SJCRH30 (cell line): Measurements from ENCODE around the gene SLC16A2. TPM values are rescaled to one million over a fixed set of nuclear protein-coding genes. Genes with fewer than 3 reads are reported as not detected.
A peak's percentile ranks its signal among the peaks of the same experiment; 100 is the strongest.

Source experiments
- DNase-seq, 2 experiments: peaks; one replicate each; pipeline ENCODE4 v3.0.0-alpha.2; 2015 to 2020
- H3K27ac ChIP-seq: fragments of 250-450 bp; sonication (Bioruptor Pico); 2 replicates; pipeline ENCODE4 v1.5.1; 2020; ENCODE audit warnings: mild to moderate bottlenecking, moderate library complexity
- H3K27me3 ChIP-seq: fragments of 250-450 bp; sonication (Bioruptor Pico); 2 replicates; pipeline ENCODE4 v1.5.1; 2020; ENCODE audit warnings: mild to moderate bottlenecking, moderate library complexity
- H3K36me3 ChIP-seq: fragments of 250-450 bp; sonication (Bioruptor Pico); 2 replicates; pipeline ENCODE4 v1.5.1; 2020; ENCODE audit warnings: mild to moderate bottlenecking, moderate library complexity
- H3K4me1 ChIP-seq: fragments of 250-450 bp; sonication (Bioruptor Pico); 2 replicates; pipeline ENCODE4 v1.5.1; 2020; ENCODE audit warnings: mild to moderate bottlenecking, moderate library complexity
- H3K4me3 ChIP-seq: fragments of 250-450 bp; sonication (Bioruptor Pico); 2 replicates; pipeline ENCODE4 v1.5.1; 2020; ENCODE audit warnings: mild to moderate bottlenecking, moderate library complexity
- H3K9me3 ChIP-seq: fragments of 250-450 bp; sonication (Bioruptor Pico); replicated peaks from 2 replicates; pipeline ENCODE4 v1.5.1; 2020; ENCODE audit warnings: mild to moderate bottlenecking, moderate library complexity
- total RNA-seq: library from RNA; depleted of rRNA; stranded (reverse); fragments of >200 nt; shearing (Covaris generic); gene quantifications from 2 replicates; pipeline ENCODE4 v1.2.3, GENCODE V29; 2014

The SLC16A2 gene
- total RNA-seq, 1 experiment from 2014 or later = 49.3 TPM

DNA sequence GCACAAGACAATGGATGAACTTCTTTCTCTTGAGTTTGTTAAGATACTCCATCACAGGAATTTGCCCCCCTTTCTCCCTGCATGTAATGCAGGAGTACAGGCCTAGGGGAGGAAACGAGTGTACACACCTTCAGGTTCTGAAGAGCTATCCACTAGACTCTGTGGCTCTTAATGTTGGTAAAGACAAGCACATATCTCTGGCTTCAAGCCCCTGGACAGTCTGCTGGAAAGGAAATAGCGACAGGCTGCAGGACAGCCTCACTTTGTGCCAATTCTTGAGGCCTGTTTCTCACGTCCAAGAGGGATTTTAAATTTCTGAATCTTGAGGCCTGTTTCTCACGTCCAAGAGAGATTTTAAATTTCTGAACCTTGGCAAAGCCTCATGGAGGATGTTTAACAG lies 106.1 kb downstream of the SLC16A2 start:
- Histone ChIP-seq H3K4me1 (no peaks in the 10 kb centered on the region), H3K27me3 (no peaks in the 10 kb centered on the region), H3K27ac (no peak overlapping the region), H3K9me3 (no peaks in the 10 kb centered on the region), H3K36me3 (peaks cover 2% of the 10 kb centered on the region; the same call in 1 of the 2 replicates), H3K4me3 (no peak overlapping the region)
- no peak for DNase-seq

DNA sequence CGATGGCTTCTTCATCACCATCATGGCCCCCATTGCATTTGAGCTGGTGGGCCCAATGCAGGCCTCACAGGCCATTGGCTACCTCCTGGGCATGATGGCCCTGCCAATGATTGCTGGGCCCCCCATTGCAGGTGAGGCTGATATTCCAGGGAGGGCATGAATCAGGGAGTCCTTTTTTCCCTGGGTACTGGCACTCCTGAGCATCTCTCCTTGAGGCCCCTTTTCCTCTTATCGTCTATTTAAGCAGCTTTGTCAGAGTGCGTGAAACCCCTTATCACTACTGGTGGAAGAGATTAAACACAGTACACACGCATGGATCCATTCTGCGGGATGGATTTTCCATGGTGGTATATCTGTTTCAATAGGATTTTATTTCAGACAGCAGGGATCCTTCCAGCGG lies 108.0 kb downstream of the SLC16A2 start:
- no peak overlapping the region for H3K4me3 ChIP-seq
- H3K9me3 ChIP-seq = no peaks in the 10 kb centered on the region
- H3K36me3 ChIP-seq = peaks cover 2% of the 10 kb centered on the region; the same call in 1 of the 2 replicates
- H3K27ac ChIP-seq = no peak overlapping the region
- no peaks in the 10 kb centered on the region for H3K27me3 ChIP-seq
- no peak for DNase-seq
- H3K4me1 ChIP-seq = peaks cover 6% of the 10 kb centered on the region

DNA sequence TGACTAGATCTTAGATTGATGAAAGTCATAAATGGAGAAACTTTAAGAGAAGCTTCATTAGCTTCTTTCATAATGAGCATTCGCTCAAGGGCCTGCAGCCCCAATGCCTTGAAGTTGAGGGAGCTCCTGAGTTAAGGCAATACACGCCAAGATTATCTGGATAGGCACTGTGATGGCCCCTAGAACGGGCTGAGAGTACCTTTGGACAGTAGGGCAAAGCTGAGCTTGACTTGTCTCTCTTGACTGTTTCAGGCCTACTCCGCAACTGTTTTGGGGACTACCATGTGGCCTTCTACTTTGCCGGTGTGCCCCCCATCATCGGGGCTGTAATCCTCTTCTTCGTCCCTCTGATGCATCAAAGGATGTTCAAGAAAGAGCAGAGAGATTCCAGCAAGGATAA lies 109.8 kb downstream of the SLC16A2 start:
- peaks cover 12% of the 10 kb centered on the region for H3K4me1 ChIP-seq
- no peaks in the 10 kb centered on the region for H3K9me3 ChIP-seq
- H3K36me3 ChIP-seq = peaks cover 2% of the 10 kb centered on the region; the same call in 1 of the 2 replicates
- no peaks in the 10 kb centered on the region for H3K27me3 ChIP-seq
- DNase-seq = no peak
- no peak overlapping the region for H3K4me3 ChIP-seq
- H3K27ac ChIP-seq = no peak overlapping the region

DNA sequence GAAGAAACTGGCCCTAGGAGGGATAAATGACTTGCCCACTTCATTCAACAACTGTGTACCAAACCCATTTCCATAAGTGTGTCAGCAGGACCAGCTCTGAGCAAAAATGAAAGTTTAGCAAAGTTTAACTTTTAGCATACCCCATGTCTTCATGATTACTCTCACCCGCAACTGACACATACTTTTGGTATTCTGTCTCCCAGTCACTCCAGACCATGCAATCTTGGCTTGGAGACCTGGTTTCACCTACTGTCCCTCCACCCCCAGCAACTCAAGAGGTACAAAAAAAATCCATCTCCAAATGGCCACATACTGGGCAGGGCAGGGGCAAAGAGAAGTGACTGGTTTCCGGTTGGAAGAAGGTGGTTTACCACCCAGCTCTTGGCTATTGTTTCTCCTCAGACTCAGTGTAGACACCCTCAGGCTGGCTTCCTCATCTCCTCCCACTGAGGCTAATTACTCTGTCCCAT lies 113.3 kb downstream of the SLC16A2 start:
- Histone ChIP-seq H3K9me3 (no peaks in the 10 kb centered on the region), H3K36me3 (0 out of 2 replicates have a peak, but pooled peaks cover 2% of the 10 kb centered on the region), H3K27me3 (no peaks in the 10 kb centered on the region), H3K4me1 (peaks cover 17% of the 10 kb centered on the region), H3K27ac (peak overlapping the region; percentile 99), H3K4me3 (peak overlapping the region; percentile 63)
- DNase-seq = peak; percentile 30 to 46

DNA sequence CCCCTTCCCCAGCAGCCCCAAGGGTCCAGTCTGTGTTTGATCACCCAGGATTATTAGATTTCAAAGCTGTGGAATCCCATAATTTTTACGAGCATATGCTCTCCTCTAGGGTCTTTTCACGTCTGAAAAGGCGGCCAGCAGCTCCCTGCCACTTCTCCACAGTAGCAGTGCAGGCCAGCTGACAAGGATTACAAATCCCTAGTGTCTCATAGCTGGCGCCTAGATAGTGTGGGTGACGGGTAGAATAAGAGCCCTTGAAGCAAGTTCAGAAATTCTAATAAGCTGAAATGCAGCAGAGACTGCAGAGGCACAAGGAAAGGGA lies 113.8 kb downstream of the SLC16A2 start:
- Histone ChIP-seq H3K4me1 (peaks cover 17% of the 10 kb centered on the region), H3K9me3 (no peaks in the 10 kb centered on the region), H3K27me3 (no peaks in the 10 kb centered on the region), H3K36me3 (0 out of 2 replicates have a peak, but pooled peaks cover 2% of the 10 kb centered on the region), H3K27ac (peak overlapping the region; percentile 99), H3K4me3 (peak overlapping the region; percentile 63)
- DNase-seq = peak in 1 of 2 experiments; percentile 67

DNA sequence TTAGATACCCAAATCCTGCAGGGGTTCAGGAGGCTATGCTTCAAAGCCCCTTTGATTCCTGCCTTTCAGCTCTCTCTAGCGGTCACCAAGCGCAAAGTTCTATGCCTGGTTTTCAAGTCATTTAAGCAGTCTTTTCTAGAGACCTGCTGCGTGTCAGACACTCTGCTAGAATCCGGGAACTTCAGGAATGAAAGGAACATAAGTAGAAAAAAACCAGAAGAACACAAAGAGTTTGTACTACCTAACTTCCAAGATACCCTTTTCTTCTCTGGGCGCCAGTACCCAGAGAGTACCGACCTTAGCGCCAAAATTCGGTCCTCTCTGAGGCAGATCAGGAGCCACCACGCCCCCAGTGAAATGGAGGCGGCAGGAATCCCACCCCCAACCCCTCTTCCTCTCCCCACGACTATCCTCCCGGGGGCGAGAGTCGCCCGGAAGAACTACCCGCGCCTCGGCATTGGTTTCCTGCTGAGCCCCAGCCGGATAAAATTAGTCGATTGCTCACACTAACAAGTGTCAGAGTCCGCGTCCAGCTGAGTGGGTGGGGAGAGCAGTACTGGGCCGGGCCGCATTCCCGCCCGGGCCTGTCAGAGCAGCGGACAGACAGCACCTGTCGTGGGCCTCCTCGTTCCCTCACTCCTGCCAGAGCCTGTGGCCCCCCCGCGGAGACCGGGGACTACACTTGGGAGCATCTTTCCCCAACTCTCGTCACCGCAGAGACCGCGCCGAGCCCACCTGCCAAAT lies 114.3 kb downstream of the SLC16A2 start:
- Histone ChIP-seq H3K4me1 (peaks cover 17% of the 10 kb centered on the region), H3K27me3 (no peaks in the 10 kb centered on the region), H3K4me3 (peak overlapping the region; percentile 63), H3K9me3 (no peaks in the 10 kb centered on the region), H3K27ac (peak overlapping the region; percentile 99), H3K36me3 (0 out of 2 replicates have a peak, but pooled peaks cover 2% of the 10 kb centered on the region)
- DNase-seq = peak; percentile 86 to 91

DNA sequence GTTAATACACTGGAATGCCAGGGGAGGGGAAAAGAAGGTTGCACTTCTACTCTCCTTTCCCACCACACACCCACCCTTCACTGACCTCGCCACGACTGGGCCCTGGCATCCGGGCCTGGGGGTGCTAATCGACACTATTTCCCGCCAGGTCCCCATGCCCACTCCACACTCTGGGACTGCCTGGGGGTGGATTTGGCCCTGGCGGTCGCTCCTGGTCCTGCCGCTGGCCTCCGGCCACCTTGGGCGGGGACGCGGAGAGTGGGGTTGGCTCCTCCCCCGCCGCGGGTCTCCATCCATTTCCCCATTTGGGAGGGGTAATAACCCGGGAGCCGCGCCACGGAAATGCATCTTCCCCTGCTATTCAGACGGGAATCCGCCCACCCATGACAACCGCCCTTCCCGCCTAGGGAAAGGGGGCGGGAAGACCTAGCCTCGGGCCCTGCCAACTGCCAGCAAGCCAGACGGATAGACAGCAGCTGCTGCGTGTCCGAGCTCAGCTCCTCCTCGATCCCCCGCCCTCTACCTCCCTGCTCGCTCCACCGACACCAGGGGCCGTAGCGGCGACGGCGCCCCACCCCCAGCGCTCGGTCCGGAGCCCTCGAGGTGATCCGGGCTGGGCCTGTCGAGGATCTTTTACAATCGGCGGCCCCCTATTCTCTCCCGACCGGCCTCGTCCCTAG lies 115.0 kb downstream of the SLC16A2 start:
- Histone ChIP-seq H3K27me3 (no peaks in the 10 kb centered on the region), H3K36me3 (0 out of 2 replicates have a peak, but pooled peaks cover 2% of the 10 kb centered on the region), H3K27ac (peak overlapping the region; percentile 99), H3K9me3 (no peaks in the 10 kb centered on the region), H3K4me1 (peaks cover 17% of the 10 kb centered on the region), H3K4me3 (peak overlapping the region; percentile 63)
- peak; percentile 97 to 98 for DNase-seq

DNA sequence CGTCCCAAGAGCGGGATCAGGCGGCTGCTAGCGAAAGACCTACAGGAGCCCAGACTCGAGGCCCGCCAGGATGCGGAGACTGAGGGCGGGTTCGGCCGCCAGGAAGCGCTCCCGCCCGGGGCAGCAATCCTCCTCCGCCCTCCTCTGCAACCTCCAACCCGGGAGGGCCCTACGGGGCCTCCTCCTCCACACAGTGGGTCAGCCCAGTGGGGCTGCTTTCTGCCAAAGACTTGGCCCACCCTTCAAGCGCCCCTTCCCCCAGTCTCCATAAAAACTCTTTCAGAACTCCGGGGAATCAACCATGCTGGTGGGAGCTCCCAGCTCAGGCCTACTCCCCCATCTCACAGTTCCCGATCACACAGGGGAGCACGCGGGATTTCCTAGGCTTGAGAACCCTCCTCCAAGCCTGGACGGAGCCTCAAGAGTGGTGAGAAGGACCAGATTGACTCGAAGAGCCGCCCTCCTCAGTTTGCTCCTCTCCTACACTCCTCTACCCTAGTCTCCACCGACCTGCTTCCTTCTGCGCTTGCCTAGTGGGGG lies 115.6 kb downstream of the SLC16A2 start:
- Histone ChIP-seq H3K36me3 (no peaks in the 10 kb centered on the region), H3K4me1 (peaks cover 17% of the 10 kb centered on the region), H3K4me3 (peak overlapping the region; percentile 63), H3K27me3 (no peaks in the 10 kb centered on the region), H3K27ac (peak overlapping the region; percentile 99), H3K9me3 (no peaks in the 10 kb centered on the region)
- peak; percentile 74 to 83 for DNase-seq

DNA sequence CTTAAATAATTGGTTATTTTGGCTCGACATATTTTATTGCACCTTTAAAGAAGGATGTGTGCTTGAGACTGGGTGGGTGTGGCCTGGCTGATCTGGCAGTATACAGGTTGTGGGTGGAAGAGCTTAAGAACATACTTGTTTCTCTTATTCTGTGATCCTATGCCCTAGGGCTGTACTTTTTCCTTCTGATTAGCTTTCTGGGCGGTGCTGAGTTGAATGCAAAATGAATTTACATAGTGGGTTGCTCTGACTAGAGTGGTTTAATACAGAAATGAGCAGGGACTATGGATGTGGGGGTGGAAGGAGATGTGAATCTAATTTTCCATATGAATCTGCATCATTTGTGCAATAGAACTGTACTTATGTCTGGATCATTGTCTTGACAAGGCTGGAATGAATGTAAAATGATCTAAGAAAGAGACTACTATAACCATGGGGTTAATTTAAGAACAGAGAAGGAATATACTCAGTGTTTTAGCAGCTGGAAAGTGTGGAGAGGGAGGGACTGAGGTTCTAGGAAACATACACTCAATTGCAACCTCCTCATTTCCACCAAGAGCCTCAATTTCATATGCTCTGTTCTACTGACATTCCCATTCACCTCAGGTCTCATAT lies 119.4 kb downstream of the SLC16A2 start:
- Histone ChIP-seq H3K27ac (no peak overlapping the region), H3K4me1 (0 out of 2 replicates have a peak, but pooled peaks cover 6% of the 10 kb centered on the region), H3K4me3 (no peak overlapping the region), H3K27me3 (no peaks in the 10 kb centered on the region), H3K9me3 (no peaks in the 10 kb centered on the region), H3K36me3 (no peaks in the 10 kb centered on the region)
- DNase-seq = no peak

DNA sequence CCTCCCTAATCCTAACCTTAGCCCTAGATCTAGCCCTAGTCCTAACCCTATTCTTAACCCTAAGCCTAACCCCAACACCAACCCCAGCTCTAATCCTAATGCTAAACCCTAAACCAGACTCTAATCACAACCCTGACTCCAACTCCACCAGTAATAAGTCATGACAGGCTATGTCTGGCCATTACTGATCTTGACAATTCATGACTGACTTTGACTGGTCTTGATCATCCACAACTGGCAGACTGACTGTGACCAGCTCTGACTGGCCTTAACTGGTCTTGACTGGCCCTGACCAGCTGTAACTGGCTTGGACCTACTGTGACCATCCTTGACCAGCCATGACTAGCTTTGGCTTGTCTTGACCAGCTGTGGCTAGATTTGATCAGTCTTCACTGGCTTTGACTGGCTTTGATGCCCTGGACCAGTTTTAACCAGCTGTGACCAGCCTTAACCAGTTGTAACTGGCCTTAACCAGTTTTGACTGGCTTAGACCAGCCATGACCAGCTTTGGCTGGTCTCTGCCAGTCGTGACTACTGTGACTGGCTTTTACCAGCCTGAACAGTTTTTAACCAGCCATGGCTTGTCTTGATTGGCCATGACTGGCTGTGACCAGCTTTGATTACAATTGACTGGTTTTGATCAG lies 124.7 kb downstream of the SLC16A2 start:
- H3K27me3 ChIP-seq = no peaks in the 10 kb centered on the region
- no peak overlapping the region for H3K27ac ChIP-seq
- no peaks in the 10 kb centered on the region for H3K36me3 ChIP-seq
- H3K4me3 ChIP-seq = no peak overlapping the region
- no peak for DNase-seq
- H3K9me3 ChIP-seq = no peaks in the 10 kb centered on the region
- no peaks in the 10 kb centered on the region for H3K4me1 ChIP-seq

DNA sequence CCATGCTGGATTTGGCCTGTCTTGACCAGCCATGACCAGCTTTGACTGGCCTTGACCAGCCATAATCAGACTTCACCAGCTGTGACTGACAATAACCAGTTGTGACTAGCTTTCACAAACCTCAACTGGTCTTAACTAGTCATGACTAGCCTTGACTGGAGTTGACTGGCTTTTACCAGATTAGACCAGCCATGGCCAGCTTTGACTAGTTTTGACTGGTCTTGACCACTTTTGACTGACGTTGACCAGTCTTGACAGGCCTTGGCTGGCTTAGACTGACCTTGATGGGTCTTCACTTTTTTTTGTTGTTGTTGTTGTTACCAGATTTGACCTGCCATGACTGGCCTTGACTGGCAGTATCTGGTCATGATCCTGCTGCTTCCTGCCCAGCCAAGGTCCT lies 125.7 kb downstream of the SLC16A2 start:
- Histone ChIP-seq H3K36me3 (no peaks in the 10 kb centered on the region), H3K27me3 (no peaks in the 10 kb centered on the region), H3K9me3 (no peaks in the 10 kb centered on the region), H3K4me3 (no peak overlapping the region), H3K4me1 (no peaks in the 10 kb centered on the region), H3K27ac (no peak overlapping the region)
- DNase-seq = no peak

DNA sequence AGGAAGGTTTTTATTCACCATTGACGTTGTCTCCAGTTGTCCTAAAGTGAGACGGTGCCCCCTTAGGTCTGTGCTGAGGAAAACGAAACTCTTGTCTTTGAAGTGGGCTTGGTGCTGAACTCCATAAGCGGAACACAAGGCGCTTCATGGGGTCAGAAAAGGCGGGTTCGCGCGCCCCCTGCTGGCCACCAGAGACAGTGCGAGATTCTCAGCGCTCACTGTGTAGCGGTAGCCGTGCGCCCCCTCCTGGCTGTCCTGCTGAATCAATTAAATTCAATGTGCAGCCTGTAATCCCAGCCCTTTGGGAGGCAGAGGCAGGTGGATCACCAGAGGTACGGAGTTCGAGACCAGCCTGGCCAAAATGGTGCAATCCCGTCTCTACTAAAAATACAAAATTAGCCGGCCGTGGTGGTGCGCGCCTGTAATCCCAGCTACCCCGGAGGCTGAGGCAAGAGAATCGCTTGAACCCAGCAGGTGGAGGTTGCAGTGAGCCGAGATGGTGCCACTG lies 129.1 kb downstream of the SLC16A2 start:
- H3K9me3 ChIP-seq = no peaks in the 10 kb centered on the region
- no peak overlapping the region for H3K27ac ChIP-seq
- DNase-seq = peak; percentile 82 to 93
- H3K4me1 ChIP-seq = no peaks in the 10 kb centered on the region
- H3K36me3 ChIP-seq = no peaks in the 10 kb centered on the region
- no peaks in the 10 kb centered on the region for H3K27me3 ChIP-seq
- peak overlapping the region; percentile 3; the same call in 1 of the 2 replicates for H3K4me3 ChIP-seq

DNA sequence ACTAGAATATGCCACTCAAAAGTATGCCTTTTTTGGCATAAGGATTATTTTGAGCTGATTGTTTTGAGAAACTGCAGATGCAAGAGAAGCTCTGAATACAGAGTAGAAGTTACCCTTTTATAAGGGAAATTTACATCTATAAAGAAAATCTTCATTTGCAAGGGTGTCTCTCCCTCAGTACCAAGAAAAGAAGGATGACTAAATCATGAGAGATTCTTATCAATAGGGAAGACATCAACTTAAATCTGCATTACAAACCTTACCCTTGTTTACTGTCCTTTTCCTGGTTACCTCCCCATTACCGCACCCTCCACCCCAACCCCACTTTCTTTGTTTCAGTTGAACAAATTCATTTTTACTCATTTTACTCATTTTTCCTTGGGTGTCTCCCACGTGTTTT lies 130.6 kb downstream of the SLC16A2 start:
- Histone ChIP-seq H3K36me3 (no peaks in the 10 kb centered on the region), H3K27me3 (no peaks in the 10 kb centered on the region), H3K9me3 (no peaks in the 10 kb centered on the region), H3K27ac (no peak overlapping the region), H3K4me1 (no peaks in the 10 kb centered on the region), H3K4me3 (no peak overlapping the region)
- DNase-seq = no peak

DNA sequence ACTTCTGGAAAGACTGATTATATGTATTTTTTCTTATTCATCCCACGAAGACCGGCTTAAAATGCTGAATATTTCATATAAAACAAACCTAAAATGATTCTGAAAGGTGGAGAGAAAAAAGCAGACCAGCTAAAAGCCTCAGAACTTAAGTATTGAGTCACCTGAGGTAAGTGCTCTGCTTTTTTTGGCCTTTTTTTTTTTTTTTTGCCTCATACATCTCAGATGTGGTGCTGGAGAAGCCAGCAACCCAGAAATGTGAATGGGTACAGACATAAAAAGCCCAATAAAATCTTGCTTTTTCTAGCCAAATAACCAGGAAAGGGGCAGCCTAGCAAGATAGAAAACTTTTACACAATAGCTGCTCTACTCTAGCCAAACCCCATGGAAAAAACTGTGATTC lies 136.1 kb downstream of the SLC16A2 start:
- no peaks in the 10 kb centered on the region for H3K9me3 ChIP-seq
- no peaks in the 10 kb centered on the region for H3K27me3 ChIP-seq
- H3K4me1 ChIP-seq = no peaks in the 10 kb centered on the region
- no peak overlapping the region for H3K4me3 ChIP-seq
- no peak for DNase-seq
- no peaks in the 10 kb centered on the region for H3K36me3 ChIP-seq
- no peak overlapping the region for H3K27ac ChIP-seq
